GM21786 (cell line): ENCODE results near the gene RASSF3.
"Not testable (repeated sequence)": the region's sequence is repeated elsewhere in the genome, so short reads cannot be mapped to it uniquely, and the experiment has no call there.

Experiments
- ATAC-seq: cut with Tn5 transposase; IDR thresholded peaks from one replicate; pipeline ENCODE4 v1.9.1; 2021; ENCODE audit not compliant: unreplicated experiment

The RASSF3 gene

DNA sequence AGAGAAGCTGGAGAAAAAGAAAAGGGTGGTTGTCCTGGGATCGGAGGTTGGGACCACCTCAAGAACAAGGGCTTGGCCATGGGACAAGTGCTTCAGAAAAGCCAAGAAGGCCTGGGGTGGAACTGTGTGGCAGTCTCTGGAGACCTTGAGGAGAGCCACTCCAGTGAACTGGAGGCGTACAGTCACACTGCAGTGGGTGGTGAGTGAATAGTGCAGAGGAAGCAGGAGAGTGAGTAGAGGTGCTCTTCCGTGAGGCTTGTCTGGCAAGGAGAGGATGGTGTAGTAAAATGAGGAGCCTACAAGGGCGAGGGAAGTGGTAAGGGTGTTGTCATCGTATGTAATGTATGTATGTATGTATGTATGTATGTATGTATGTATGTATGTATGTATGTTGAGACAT lies 20.9 kb downstream of the RASSF3 start:
- ATAC-seq = peak; percentile 38

DNA sequence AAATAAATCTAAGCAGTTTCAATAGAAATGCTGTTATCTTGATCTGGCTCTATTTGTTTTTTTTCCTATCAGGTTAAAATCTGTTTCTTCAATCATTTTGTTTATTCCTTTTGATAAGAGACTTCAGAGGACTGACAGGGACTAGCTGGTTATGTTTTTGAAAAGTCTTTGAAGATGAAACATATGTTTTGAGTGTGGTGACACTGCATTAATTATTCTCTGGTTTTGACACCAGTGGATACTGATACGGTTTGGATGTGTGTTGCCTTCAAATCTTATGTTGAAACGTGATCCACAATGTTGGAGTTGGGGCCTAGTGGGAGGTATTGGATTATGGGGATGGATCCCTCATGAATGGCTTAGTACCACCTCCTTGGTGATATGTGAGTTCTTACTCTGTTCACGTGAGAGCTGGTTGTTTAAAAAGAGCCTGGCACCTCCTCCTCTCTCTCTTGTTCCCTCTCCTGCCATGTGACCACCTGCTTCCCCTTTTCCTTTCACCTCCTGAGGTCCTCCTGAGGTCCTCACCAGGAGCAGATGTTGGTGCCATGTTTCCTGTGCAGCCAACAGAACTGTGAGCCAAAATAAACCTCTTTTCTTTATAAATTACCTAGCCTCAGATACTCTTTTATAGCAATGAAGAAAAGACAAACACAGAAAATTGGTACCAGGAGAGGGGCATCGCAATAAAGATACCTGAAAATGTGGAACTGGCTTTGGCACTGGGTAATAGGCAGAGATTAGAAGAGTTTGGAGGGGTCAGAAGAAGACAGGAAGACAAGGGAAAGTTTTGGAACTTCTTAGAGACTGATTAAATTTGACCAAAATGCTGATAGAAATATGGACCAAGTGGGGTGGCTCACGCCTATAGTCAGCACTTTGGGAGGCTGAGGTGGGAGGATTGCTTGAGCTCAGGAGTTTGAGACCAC lies 23.0 kb downstream of the RASSF3 start:
- no peak for ATAC-seq

DNA sequence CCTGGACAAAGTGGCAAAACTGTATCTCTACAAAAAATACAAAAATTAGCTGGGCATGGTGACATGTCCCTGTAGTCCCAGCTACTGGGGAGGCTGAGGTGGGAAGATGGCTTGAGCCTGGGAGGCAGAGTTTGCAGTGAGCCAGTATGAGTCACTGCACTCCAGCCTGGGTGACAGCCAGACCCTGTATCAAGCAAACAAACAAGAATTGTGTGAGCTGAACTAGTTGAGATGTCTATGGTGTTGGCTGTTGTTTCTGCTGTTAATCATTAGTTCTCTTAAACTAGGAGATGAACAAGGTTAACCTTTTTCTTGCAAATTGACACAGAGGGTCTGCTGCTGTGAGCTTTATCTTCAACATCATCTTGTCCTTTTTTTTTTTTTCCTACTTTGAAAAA lies 23.6 kb downstream of the RASSF3 start:
- ATAC-seq = peak; percentile 47

DNA sequence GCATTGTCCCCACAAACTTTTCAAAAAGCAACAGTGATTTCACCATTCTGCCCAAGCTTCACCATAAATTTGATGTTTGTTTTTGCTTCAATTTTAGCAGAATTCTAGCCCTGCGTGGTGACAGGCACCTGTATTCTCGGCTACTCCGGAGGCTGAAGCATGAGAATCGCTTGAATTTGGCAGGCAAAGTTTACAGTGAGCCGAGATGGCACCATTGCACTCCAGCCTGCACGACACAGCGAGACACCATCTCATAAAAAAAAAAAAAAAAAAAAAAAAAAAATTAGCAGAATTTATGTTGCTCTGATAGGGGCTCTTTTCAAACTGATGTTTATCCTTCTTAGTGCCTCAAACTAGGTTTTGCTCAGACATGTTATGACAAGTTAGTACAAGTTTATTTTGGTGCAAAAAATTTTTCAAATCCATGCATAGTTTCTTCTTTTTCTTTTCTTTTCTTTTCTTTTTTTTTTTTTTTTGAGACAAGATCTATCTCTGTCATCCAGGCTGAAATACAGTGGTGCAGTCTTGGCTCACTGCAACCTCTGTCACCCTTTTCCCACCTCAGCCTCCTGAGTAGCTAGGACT lies 24.3 kb downstream of the RASSF3 start:
- ATAC-seq = no peak

DNA sequence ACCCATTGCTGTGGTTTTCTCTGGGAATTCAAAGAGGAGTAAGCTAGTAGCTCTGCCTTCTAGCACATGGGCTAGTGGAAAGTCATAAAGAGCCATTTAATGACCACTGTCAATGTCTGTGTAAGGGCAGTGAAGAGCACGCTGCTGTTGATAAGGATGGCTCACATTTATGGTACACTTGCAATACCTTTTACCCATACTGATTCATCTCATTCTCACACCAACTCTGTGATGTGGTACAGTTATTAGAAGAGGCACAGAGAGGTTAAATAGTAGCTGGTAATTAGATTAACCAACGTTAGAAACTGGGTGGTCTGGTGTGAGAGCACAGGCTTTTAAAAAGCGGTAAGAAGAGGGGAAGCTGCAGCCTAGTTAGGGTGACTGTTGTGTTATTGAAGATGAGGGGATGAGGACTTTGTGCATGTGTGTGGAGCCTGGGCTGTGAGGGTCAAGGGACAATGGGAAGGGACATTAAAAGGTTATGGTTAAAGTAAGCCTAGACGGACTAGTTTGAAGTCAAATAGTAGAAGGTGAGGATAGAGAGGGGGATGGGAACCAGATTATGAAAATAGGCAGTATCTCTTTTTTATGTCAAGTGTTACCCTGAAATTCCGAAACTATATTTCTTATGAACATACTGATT lies 25.2 kb downstream of the RASSF3 start:
- no peak for ATAC-seq

DNA sequence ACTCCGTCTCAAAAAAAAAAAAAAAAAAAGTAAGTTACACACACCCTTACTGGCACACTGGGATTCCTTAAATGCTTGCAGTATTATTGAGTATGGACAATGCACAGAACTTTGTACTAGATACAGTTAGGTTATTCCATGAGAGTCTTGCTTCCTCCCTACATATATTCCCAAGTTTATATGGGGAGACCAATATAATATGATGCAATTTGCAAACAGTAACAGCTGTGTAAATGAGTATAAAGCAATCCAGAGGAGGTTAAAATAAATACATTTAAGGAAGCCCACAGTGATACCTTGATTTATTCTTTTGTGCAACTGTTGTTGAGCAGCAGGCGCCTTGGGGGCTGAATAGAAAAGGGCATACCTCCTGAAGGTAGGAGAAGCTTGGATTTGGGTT lies 26.6 kb downstream of the RASSF3 start:
- no peak for ATAC-seq

DNA sequence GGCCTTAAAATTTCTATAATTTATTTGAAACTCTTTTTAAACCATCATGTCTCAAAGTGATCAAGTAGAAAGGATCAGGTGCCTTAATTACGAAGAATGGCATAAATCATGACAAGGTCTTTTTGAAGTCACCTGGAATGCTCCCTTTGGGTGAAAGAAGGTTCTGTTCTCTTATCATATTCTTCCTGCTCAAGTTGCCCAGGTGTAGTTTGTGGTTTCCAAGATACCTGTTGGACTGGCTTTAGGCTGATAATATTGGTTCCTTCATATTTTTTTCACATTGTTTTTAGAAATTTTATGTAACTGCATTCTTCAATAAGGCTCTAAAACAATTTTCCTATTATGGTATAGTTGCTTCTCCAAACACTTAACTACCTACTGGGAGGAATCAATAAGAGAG lies 29.2 kb downstream of the RASSF3 start:
- no peak for ATAC-seq

DNA sequence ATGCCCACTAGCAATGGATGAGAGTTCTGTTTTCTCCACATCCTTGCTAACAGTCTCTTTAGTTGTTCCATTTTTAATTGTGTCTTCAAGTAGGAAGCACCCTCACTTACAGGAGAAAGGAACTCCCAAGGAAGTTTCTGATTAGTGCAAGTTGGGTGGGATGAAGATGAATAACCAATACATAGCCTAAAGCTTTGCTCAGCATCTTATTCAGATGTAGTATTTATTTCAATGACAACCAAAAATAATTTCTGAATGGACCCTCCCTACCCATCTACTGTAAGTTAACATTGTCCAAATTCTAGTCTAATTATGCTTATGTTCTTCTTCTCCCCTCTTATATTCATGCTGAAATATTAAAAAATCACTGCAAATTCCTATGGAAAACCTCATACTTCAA lies 36.0 kb downstream of the RASSF3 start:
- no peak for ATAC-seq

DNA sequence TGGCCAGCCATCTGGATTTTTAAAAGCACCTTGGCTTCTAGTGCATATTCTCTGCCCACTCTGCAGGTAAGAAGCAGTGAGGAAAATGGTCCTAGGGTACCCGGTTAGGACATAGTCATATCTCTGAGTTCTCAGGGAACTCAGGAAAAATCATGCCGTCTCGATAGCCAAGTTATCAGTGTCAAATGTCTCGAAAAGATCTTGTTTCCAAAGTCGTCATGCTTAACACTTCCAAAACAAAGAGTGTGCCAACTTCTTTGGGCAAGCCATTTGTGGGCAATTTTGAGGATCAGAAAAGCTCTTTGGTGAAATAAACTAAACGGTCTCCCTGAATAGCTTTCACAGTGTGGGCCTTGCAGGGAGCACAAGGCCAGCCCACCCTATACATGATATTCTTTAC lies 39.2 kb downstream of the RASSF3 start:
- no peak for ATAC-seq

DNA sequence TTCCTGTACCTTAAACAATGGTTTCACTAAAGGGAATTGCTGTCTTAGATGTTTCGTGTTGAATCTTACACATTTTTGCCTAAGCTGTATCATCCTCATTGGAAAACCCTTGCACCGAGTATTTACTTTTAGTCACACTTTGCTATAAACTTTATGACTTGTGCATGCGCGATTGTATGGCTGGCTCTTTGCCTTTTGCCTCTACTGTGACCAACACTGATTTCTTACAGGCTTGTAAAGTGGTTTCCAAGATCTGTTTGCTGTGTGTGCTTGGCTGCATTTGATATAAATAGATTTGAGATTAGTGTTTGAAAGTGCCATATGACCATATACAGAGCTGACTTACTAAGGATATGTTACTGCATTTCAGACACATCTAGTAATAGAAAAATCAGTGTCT lies 40.5 kb downstream of the RASSF3 start:
- ATAC-seq = no peak

DNA sequence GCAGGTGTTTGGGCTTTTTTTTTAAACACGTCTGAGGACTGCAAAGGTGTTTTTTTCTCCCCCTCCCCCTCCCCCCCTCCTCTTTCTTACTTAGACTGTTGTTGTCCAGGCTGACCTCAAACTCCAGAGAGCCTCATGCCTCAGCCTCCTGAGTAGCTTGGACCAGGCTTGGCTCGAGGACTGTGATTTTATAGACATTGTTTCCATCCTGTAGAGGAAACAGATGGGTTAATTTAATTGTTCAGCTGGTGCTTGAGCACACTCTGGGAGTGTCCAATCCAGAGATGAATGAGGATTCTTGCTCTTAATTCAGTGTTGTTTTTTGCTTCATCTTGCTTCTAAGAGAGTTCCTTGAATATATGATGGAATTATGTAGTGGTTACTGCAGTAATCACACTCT lies 42.1 kb downstream of the RASSF3 start:
- ATAC-seq = no peak

DNA sequence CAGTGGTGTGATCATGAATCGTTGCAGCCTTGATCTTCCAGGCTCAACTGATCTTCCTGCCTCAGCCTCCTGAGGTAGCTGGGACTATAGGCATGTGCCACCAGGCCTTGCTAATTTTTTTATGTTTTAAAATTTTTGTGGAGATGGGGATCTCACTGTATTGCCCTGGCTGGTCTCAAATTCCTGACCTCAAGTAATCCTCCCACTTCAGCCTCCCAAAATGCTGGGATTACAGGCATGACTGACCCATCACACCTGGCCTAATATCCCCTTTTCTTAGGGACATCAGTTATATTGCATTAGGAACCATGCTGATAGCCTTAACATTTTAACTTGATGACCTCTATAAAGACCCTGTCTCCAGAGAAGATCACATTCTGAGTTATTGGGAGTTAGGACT lies 42.8 kb downstream of the RASSF3 start:
- no peak for ATAC-seq

DNA sequence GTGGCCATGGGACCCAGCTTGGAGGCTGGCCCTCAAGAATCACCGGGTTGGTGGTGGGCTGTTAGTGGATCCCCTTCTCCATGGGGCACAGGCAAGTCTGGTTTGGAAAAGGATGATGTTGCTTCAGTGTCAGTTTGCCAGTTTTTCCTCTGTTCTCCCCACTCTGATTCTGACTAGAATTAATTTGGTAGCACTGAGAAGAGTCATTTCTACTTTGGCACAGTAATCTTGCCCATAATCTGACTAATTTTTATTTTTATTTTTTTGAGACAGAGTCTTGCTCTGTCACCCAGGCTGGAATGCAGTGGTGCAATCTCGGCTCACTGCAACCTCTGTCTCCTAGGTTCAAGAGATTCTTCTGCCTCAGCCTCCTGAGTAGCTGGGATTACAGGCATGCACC lies 43.6 kb downstream of the RASSF3 start:
- ATAC-seq = not testable (repeated sequence)

DNA sequence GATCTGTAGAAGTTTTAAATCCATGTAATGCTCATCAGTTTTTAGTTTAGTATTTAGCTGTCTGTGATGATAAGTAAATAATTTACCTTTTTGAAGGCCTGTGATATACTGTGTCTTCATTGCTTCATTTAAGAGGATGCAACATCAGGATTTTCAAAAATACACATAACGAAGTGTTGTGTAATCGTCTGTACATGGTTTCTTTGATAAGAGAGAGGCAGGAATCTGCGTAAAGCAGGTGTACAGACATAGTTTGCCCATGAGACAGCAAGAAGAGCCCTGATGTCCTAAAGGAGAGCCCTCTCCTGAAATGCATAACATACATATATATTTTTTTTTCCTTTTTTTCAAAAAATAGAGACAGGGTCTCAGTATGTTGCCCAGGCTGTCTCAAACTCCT lies 44.8 kb downstream of the RASSF3 start:
- ATAC-seq = no peak

DNA sequence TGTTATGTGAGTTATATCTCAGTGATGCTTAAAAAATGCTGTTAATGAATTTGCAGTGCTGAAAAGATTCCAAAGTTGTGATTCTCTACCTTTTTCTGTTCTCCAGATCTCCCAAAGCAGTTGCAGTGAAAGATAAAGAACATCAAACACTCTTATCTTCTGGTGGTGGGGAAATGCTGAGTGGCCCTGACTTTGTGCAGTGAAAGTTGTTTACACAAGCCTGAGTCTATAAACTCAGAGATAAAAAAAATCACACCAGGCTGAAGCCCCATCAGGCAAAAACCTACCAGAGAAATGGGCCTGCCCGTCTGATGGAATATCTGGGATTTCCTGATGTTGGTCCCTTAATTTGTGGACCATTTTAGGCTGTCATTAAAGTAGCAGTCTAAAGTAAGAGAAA lies 46.1 kb downstream of the RASSF3 start:
- ATAC-seq = no peak

DNA sequence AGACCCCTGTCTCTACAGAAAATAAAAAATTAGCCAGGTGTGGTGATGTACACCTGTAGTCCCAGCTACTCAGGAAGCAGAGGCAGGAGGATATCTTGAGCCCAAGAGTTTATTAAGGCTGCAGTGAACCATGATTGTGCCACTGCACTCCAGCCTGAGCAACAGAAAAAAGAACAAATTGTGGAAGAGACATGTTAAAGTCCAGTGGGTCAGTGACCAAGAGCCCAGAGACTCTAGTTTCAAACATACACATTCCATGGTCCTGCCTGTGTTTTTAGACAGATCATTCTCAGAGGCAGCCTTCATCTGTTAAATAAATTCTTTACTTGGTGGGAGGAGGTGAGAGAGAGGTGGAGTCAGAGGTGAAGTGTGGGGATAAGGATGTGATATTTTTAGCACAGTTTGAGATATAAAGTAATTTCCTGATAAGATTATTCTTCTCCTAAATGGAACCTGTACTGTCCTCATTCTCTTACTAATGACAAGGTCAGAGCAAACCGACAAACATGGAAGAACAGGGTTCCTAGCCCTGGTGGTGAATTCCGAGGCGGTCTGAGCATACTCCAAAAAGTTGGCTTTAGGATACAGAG lies 48.7 kb downstream of the RASSF3 start:
- ATAC-seq = no peak

DNA sequence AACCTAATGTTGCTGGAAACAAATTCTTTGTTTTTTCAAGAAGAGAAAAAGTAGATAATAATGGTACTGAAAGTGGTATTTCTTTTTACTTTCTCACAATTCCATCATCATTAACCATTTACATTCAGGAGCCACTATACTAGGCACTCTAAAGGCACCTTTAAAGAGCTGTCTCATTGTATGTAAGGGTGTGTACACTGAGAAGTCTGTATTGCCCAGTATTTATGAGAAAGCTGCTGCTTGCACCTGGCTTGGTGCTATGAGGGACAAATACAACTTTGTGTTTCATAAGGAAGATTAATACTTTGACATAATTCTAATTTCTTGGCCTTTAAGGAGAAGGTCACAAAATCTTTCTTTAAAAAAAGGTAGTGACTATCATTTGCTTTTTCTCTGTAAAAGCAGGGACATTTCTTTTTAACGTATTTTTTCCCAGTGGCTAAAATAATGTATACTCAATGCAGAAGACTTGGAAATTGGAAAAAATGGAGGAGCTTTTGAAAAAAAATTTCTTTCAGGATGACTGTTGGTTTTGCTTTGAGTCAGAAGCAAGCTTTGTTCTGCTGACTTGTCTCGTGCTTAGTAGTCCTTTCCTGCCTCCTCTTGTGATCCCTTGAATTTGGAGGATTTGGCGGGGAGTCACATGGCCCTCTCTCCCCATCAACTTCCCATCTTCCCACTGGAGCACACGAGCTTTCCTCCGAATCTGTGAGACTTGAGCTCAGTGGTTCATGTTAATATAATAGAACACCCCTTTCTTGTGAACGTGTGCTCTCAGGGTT lies 50.1 kb downstream of the RASSF3 start:
- peak; percentile 76 for ATAC-seq

DNA sequence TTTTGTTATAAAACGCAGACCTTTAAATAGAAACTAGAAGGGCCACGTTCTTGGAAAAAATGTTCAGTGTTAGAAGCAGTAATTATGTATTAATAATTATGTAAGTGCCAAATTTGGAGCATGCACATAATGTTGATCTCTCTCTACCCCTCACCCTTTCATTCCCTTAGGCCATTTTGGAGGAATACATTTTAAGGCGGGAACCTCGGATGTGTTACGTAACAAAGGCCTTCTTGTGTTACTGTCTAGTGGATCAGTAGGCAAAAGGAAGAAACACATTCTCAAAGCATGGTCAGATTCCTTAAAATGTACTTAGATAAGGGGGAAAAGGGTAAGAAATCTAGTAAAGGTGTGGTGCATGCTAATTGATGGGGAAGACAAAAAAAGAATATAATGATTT lies 52.7 kb downstream of the RASSF3 start:
- no peak for ATAC-seq

DNA sequence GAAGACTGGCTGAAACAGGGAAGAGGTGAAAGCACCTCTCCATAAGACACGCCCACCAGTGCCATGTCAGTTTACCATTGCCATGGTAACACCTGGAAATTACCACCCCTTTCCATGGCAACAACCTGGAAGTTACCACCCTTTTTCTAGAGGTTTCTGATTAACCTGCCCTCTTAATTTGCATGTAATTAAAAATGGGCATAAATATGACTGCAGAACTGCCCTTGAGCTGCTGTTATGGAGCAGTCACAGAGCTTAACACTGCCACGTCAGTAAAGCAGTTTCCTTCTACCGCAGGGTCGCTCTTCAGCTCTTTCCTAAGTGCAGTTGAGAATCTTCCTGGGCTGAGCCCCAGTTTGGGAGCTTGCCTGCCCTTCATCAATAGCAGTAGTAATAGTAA lies 55.2 kb downstream of the RASSF3 start:
- peak; percentile 42 for ATAC-seq

DNA sequence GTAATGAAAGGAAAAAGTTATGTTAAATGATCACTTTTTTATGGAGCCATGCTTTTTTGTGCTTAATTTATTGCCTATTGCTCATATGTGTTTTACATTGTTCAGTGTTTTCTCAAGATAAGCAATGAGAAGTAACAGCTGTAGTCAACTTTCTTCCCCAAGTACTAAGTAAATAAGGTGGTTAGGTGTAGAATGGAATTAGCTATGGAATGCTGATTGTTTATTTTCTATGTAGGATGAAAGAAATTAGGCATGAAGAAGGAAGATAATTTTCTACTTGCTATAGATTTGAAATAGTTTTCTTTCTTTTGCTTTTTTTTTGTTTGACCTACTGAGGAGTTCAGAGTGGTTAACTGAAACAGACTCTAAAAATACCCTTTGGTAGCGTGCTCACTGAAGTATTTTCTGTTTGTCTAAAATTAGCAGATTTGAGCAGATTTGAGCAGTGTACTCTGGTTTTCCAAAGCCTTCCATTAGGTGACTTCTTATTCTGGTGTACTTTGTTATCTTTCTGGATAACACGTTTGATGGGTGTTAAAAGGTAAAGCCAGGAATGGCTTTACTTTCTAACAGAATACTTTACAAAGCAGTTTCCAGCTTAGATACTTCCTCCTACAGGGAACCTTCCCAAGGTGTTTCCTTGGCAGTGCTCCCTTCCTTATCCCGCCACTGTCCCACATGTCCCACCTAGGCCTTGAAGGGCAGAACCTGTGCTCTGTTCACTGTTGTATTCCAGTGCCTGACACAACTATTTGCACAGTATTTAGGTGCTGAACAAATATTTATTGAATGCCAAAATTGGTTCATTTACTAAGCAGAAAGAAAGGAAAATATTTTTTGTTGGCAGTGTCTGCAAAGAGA lies 56.0 kb downstream of the RASSF3 start:
- peak; percentile 29 for ATAC-seq
